ENCODE measurements around the gene NME7.
"Not testable (repeated sequence)": the region's sequence is repeated elsewhere in the genome, so short reads cannot be mapped to it uniquely, and the experiment has no call there.

NME7 gene

DNA sequence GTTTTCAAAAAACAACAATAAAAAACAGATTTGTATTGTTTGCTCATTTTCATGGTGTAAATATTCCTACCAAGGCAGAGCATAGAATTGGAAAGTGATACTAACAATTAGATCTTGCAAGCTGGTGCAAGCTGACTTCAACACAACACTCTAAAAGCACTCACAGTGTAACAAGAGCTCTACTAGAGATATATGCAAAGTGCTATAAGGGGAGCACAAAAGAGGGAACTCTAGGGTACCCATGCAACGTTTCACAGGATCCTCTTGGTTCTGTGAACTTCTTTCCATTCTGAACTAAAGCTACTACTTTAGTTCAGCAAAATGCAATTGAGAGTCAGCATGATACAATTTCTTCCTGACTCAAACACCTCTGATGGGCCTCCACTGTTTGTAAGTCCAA lies 182.8 kb downstream of the NME7 start:
- no peak overlapping the region for H3K4me3 ChIP-seq
- H3K27ac ChIP-seq: no peak overlapping the region

DNA sequence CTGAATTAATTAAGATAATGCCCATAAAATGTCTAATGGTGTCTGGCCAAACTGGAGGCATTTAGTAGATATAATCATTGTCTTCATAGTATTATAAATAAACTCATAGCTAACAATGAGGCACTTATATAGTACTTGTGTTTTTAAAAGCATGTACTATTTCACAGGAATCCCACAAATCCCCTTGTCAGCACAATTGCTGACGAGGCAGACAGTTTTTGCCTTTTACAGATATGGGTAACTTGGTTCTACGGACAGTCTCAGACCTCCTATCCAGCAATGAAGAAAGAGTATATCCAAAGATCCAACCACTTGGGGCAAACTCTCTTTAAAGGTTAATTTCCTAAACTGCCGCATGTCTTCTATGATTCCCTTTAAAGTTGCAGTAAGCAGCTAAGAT lies 187.4 kb downstream of the NME7 start:
- H3K27ac ChIP-seq: no peak overlapping the region
- H3K4me3 ChIP-seq: no peak overlapping the region

DNA sequence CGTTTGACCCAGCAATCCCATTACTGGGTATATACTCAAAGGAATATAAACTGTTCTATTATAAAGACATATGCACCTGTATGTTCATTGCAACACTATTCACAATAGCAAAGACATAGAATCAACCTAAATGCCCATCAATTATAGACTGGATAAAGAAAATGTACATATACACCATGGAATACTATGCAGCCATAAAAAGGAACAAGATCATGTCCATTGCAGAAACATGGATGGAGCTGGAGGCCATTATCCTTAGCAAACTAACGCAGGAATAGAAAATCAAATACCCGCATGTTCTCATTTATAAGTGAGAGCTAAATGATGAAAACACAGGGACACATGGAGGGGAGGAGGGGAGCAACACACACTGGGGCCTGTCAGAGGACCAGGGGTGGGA lies 188.2 kb downstream of the NME7 start:
- not testable (repeated sequence) for H3K4me3 ChIP-seq, H3K27ac ChIP-seq

DNA sequence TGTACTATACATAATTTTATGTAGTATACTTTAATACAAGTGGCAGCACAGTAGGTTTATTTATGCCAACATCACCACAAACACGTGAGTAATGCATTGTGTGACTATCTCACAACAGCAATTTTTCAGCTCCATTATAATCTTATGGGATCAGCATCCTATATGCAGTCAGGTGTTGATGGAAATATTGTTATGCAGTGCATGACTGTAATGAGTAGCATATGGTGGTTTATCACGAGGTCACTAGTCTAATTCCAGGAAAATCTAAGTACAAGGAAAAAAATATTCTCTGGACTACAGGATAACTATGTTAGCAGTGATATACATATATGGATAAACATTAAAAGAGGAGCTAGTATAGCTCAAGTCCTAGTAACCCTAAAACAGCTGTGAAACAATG lies 192.1 kb downstream of the NME7 start:
- Histone ChIP-seq H3K27ac (no peak overlapping the region), H3K4me3 (no peak overlapping the region)

DNA sequence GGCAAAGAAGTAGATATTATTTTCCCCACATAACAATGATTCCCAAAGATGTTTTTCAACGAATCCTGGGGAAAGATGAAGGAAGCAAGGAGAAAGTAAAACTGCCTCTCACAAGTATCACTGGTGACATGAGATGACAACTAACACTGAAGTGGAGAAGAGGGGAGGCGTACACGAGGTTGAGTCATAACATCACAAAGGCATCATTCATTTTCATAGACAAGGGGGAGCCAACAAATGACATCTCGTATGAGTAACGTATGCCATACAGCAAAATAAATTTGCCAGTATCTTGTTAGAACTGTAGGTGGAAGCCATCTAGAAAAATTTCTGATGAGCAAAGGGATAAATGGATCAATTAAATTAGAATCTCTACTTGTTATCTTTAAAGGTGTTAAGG lies 204.5 kb downstream of the NME7 start:
- Histone ChIP-seq H3K27ac (no peak overlapping the region), H3K4me3 (no peak overlapping the region)

DNA sequence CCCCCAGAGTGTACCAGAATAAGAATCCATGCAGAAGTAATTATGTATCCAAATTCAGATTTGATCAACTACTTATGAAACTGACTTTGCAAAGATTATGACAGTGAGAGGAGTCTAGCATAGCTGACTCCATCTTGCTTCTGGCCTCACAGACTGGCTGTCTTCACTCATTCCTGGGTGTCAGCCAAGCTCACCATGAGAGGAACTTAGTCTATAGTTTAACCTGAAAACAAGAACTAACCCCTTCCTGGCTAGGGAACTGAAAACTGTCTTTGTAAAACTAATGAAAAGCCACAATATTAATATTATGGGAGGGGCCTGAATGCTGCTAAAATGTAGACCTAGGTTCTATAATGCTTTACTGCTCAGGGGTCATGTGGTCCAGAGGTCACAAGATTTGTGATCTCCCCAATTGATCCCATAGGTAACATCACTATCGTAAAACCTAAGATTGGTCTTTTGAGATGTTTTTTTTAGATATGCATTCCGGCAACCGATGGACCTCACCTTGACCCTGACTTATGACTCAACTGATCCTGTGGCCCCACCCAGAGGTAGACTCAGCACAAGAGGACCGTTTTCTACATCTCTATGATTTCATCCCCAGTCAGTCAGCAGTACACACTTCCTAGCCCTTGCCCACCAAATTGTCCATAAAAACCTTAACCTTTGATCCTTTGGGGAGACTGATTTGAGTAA lies 206.0 kb downstream of the NME7 start:
- H3K4me3 ChIP-seq: no peak overlapping the region
- H3K27ac ChIP-seq: no peak overlapping the region

DNA sequence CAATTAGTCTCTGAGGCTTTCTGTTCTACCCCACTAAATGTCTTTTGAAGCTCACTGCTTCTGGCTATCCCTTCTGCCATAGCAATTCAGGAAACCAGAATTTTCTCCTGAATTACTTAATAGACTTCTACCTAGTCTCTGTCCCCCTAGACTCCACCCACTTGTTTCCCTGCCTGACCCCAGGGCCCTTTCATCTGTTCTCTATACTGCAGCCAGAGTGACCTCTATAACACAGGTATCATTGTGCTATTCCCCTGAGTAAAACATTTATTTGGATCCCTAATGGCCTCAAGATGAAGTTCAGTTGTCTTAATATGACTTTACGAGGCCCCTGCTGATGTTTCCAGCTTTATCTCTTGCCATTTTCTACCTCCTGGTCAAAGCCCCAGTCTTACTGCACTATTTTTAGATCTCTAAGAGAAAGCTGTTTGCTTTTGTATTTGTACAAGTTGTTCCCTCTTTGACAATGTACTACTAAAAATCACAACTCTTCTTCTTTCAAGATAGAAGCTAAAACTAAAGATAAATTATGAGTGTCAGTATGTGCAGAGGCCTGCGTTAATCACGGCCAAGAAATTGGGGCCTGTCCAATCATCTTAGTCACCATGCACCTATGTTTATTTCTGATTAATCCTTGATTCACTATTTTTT lies 206.6 kb downstream of the NME7 start:
- no peak overlapping the region for H3K4me3 ChIP-seq
- H3K27ac ChIP-seq: no peak overlapping the region

DNA sequence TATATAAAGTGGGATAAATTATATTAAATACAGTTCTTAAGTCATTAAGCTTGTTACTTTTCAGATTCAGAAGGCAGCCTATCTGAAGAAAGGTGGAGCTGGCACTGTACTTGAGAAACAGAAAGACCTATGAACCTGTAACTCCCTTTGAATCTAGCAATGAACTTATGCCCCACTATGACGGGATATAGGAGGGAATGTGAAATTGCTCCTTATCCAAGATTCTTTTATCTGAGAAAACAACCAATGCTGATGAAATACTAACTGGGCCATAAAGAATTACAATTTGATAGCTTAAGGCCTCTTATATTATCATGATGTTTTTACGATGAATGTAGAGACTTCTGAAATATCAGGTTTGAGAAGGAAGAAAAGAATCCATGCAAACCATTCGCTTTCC lies 211.0 kb downstream of the NME7 start:
- no peak overlapping the region for H3K4me3 ChIP-seq
- H3K27ac ChIP-seq: no peak overlapping the region

DNA sequence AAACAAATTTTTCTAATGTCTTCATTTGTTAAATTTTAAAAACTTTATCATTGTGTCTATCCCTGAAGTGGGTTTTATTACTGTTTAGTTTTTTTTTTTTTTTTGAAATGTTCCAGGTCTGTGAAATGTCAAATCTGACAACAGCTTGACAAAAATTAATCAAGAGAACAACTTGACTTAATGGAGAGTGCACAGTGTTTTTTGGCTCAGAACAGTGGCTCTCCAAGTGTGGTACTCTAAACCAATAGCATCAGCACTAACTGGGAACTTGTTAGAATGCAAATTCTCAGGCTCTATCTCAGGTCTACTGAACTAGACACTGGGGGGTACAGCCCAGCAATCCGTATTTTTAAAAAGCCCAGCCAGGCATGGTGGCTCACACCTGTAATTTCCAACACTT lies 211.9 kb downstream of the NME7 start:
- Histone ChIP-seq H3K27ac (no peak overlapping the region), H3K4me3 (no peak overlapping the region)

DNA sequence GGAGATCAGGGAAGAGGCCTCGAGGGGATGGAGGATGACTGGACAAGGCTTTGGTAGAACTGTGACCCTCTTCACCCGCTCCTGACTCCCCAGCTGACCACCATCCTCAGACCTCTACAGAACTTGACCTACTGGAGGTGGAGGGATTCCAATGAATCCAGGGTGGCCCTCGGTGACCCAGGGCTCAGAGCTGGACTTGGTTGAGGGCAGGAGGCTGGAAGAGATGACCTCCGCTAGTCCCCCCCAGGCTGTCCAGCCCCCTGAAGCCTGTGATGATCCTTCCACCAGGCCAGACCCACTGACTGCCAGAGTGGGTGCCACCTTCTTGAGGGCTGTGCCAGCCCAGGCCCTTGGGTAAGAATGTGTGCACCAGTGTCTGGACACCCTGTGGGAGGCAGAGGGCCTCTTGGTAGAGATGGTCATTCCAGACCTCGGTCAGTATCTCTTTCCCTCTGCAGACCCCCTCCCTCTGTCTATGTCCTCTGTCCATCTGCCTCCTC lies 216.2 kb downstream of the NME7 start:
- H3K4me3 ChIP-seq: no peak overlapping the region
- no peak overlapping the region for H3K27ac ChIP-seq

DNA sequence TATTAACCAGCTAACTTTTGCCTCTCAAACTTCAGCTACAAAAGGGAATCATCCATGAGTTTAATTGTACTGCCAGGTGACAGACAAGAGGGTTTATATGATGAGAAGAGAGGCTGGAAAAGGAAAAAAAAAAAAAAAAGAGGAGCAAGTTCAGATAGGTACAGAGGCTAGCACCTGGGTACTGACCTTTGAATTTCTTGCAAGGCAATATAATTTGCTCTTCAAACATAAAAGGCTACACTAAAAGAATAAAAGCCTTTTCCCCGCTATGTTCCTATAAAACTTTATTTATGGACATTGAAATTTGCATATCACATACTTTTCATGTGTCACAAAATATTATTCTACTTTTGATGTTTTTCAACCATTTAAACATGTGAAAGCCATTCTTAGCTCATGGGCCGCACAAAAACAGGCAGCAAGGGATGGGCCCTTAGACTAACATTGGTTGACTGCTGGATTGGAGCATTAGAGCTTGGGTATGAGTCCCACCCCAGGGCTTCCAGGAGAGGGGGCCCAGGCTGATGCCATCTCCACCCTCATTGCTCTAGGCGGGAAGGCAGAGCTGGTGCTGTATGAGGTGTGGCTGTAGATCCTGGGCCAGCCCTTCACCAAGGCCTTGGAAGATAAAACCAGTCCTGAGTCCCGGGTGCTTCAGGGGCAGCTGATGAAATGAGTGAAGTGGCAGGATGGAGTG lies 216.8 kb downstream of the NME7 start:
- H3K4me3 ChIP-seq: no peak overlapping the region
- H3K27ac ChIP-seq: no peak overlapping the region

DNA sequence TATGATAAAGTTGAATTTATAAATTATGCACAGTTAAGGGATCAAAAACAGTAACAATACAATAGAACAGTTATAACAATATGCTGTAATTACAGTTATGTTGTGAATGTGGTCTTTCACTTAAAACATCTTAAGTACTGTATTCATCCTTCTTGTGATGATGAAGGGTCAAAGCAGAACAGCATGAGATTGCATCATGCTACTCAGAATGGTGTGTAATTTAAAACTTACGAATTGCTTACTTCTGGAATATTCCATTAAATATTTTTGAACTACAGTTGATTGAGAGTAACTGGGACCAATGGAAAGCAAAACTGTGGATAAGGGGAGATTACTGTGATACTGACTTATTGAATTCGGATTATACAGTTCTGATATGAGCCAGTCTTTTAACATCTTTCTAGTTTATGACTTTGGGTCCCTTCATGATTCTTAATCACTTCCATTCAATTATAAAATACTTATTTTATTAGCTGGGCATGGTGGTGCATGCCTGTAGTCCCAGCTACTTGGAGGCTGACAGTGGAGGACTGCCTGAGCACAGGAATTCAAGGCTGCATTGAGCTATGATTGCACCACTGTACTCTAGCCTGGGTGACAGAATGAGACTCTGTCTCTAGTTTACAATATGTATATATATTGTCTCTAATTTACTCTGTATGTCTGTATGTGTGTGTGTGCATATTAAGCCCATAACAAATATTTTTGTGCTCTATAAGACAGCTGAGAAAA lies 217.9 kb downstream of the NME7 start:
- no peak overlapping the region for H3K27ac ChIP-seq
- no peak overlapping the region for H3K4me3 ChIP-seq

DNA sequence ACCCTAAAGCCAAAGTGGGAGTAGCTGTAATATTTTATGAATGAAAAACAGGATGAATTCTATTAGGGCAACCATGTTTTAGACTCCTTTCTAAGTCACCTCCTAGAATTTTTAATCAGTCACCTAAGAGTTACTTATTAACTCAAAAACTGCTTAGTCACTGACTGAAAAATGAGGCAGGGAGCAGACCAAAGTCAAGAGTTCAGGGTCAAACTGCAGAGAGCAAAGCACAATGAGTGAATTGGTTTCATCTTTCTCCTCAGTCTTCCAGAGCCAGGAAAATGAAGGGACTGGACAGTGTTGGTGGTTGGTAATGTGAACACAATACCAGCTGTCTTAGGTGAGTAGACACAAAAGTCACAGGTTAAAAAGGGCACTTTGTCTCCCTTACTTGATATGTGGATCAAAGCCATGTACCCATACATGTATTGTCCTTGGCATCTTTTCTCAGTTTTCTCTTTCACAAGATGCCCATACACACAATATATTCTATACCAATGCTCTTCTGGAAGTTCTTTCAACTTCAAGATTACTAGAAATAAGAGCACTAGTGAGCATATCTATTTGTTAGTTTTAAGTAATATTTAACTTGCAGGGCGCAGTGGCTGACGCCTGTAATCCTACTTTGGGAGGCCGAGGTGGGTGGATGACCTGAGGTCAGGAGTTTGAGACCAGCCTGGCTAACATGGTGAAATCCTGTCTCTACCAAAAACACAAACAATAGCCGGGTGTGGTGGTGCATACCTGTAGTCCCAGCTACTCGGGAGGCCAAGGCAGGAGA lies 218.9 kb downstream of the NME7 start:
- Histone ChIP-seq H3K27ac (no peak overlapping the region), H3K4me3 (no peak overlapping the region)

DNA sequence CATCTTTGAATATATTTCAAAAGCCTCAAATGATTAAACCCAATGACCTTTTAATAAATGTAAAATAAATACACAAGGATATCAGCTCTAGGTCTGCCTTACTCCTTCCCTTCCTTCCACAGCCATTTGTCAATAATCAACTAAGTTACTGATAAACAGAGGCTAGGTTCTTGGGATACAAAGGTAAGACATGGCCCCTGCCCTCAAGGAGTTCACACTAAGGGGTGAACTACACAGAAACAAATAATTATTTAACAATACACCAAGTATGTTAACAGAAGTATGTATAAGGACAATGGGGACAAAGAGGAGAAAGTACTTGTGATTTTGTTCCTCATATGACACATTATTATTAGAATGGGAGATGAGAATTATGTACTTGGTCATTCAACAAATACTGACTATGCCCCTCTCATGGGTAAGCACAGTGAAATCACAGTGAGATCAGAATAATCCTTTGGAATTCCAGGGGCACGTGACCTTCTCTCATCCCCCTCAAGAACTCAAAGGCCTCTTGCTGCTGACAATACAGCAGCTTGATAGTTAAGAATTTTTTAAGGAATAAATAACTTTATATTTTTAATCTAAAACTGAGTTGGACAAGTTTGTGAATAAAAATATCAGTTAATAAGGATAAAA lies 220.9 kb downstream of the NME7 start:
- Histone ChIP-seq H3K27ac (no peak overlapping the region), H3K4me3 (no peak overlapping the region)

DNA sequence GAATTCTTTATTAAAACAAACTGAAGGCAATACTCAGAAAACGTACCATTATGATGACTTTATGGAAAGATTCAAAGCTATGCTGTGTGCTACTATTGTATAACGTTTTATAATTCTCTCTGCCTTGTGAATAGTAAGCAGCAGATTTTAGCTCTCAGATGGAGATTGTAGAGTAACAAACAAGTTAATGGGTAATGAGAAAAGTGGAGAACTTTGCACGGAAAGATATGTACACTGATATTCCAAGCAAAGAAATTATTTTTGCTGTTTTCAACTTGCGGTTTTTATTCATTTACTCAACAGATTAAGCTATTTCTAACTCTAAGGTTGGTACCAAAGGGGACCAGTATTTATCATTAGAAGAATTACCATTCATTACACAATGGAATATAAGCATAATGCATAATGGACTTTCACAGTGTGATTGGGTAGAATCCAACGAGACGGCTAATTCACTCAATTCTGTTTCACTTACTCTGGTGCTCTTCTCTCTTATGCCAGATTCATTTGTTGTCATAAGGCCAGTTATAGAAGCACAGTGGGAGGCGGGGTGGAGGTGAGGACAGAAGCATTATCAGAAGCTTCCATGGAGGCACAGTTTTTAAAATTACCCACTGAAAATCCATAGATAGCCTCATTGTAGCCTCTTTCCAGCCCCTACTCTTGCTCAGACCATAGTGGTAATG lies 222.5 kb downstream of the NME7 start:
- no peak overlapping the region for H3K27ac ChIP-seq
- H3K4me3 ChIP-seq: no peak overlapping the region

DNA sequence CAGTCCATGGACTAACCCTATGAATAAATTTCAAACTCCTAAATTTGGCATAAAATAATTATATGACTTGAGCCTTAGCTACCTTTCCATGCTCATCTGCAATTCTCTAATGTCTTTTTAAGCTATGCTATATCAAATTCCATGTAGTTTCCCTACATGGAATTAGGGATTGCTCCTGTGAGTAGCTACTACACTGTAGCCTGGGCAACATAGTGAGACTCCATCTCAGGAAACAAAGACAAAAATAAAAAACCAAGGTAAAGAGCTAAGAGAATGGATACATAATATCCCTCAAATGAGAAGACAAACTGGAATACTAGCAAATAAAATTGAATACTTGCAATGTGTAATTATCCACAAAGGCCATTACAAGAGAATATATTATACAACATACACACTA lies 223.6 kb downstream of the NME7 start:
- Histone ChIP-seq H3K4me3 (no peak overlapping the region), H3K27ac (no peak overlapping the region)

DNA sequence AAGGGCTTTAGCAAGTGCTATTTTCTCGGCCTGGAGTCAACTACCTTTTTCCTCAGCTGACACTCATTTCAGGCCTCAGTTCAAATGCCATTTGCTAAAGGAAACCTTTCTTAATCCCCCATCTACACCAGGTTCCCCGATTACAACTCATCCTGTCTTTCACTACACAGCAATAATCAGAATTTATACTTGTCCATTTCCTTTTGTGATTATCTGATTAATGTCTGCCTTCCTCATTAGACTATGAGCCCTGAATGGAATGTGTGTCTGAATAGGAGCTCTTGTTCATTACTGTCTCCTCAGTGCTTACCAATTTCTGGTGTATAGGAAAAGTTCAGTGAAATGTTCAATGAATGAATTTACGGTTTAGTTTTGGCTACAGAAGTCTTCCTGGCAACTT lies 224.3 kb downstream of the NME7 start:
- H3K27ac ChIP-seq: no peak overlapping the region
- H3K4me3 ChIP-seq: no peak overlapping the region

DNA sequence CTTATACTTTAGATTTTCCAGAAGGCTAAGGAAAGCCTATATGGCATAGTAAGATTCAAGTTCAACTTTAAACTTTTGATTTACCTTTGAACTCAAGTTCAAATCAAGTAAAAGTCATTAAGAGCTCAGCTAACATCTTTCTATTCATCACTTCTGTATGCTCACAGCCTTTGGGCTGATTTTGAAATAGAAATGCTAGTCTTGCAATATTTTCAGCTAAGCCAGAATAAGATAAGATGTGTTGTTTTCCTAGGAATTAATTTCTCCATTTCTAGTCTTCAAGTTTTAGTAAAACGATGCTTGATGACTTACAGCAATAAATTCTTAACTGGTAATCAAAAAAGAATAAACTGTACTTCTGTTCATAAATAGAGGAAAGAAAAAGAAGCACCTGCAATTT lies 225.5 kb downstream of the NME7 start:
- H3K4me3 ChIP-seq: no peak overlapping the region
- no peak overlapping the region for H3K27ac ChIP-seq

DNA sequence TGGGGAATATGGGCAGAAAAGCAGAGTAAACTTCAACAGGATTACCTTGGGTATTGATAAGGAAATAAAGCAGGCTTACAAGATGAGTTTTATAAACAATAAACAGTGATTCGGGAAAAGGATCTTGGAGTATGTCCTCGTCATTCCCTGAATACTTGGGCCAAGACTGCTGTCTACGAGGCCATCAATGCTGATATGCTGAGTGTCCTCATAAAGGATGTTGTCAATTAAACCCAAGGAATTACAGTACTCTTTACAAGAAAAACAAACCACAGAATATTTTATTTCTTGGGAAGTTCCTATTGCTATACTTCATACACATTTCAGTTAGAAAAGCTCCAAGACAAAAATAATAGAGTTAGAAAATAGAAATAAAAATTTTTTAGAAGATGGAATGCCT lies 226.2 kb downstream of the NME7 start:
- H3K27ac ChIP-seq: no peak overlapping the region
- H3K4me3 ChIP-seq: no peak overlapping the region

Data from skin epidermis (tissue), 12 donors.